ENCODE measurements around the gene KHDRBS2. TPM values are rescaled to one million over a fixed set of nuclear protein-coding genes. Genes with fewer than 3 reads are reported as not detected.

KHDRBS2 gene
- total RNA-seq (2016; rRNA removed; fragmentation: Illumina TruSeq; extraction: Trizol) = not detected in 2 replicates
- total RNA-seq (2016; cell fraction: cytosol; rRNA removed; fragmentation: Illumina TruSeq; extraction: Trizol; ENCODE audit: low read depth) = not detected in 2 replicates
- not detected in 2 replicates for total RNA-seq (2016; cell fraction: insoluble cytoplasmic fraction; rRNA removed; fragmentation: Illumina TruSeq; extraction: Trizol)
- total RNA-seq (2016; cell fraction: membrane; rRNA removed; fragmentation: Illumina TruSeq; extraction: Trizol) = not detected in 2 replicates
- not detected in 2 replicates for total RNA-seq (2016; cell fraction: nucleus; rRNA removed; fragmentation: Illumina TruSeq; extraction: Trizol)
- not detected in 2 replicates for polyA plus RNA-seq (2011; rRNA removed)
- not detected in 2 replicates for polyA plus RNA-seq (2011; cell fraction: cytosol; rRNA removed)
- not detected in 2 replicates for polyA plus RNA-seq (2011; cell fraction: nucleus; rRNA removed)
- polyA plus RNA-seq (2012) = not detected in 2 replicates
- not detected in 2 replicates for polyA plus RNA-seq (2016; cell fraction: cytosol; fragmentation: Illumina TruSeq; extraction: Trizol; ENCODE audit: low read depth)
- not detected in 2 replicates for polyA plus RNA-seq (2016; cell fraction: insoluble cytoplasmic fraction; fragmentation: Illumina TruSeq; extraction: Trizol; ENCODE audit: low read depth)
- not detected in 2 replicates for polyA plus RNA-seq (2016; cell fraction: membrane; fragmentation: Illumina TruSeq; extraction: Trizol; ENCODE audit: low read depth)
- not detected in 2 replicates for polyA plus RNA-seq (2016; cell fraction: nucleus; fragmentation: Illumina TruSeq; extraction: Trizol; ENCODE audit: insufficient read depth, low read depth)
- not detected in 2 replicates for polyA minus RNA-seq (2011; rRNA and poly(A)+ RNA removed; ENCODE audit: low replicate concordance)
- not detected in 2 replicates for polyA minus RNA-seq (2011; cell fraction: cytosol; rRNA and poly(A)+ RNA removed)
- polyA minus RNA-seq (2011; cell fraction: nucleus; rRNA and poly(A)+ RNA removed) = not detected in 2 replicates
- Bru-seq, nascent RNA = percentile 4 among the genes with signal in this experiment
- BruChase-seq, experiment 1, labeled RNA remaining after a 6-hour chase = percentile 1 among the genes with signal in this experiment
- percentile 6 among the genes with signal in this experiment for BruChase-seq, experiment 2, labeled RNA remaining after a 2-hour chase
- long read RNA-seq, experiment 1 = 0 reads
- long read RNA-seq, experiment 2 = 0 reads

GRCh38 chr6:62285612-62286469 is at the start of gene KHDRBS2:
KHDRBS2 (minus strand) TSS chr6:62286225.
- peak; percentile 99 for ATAC-seq
- Histone ChIP-seq H3K9me3 (ENCODE audit: low read length) (no peaks in the 10 kb centered on the region), H3K36me3 (replicated peaks in 1 of 2; ENCODE audit: control insufficient read depth in 1 of 2, insufficient read depth in 2 of 2, low read length in 2 of 2) (no peaks in the 10 kb centered on the region), H3K4me3 (replicated peaks in 1 of 3; ENCODE audit: insufficient read depth in 1 of 3, low read depth in 2 of 3, low read length in 3 of 3) (peak within 1 kb of the TSS in 1 of 3 experiments; percentile 17; a peak in 1 of 6 replicates), H3K9ac (ENCODE audit: insufficient read depth, low read depth, low read length) (no peak within 1 kb of the TSS), H3K79me2 (ENCODE audit: insufficient read depth, low read length) (no peaks in the 10 kb centered on the region), H3K4me1 (ENCODE audit: insufficient read depth, low read length) (no peaks in the 10 kb centered on the region), H2AFZ (ENCODE audit: low read length) (no peak within 1 kb of the TSS), H3K27ac (ENCODE audit: extremely low read length, insufficient read depth, low read length) (no peak within 1 kb of the TSS), H4K20me1 (ENCODE audit: insufficient read depth, low read length) (no peaks in the 10 kb centered on the region), H3K4me2 (ENCODE audit: low read depth, low read length) (peak within 1 kb of the TSS; percentile 3; the same call in 1 of the 2 replicates), H3K27me3 (ENCODE audit: control insufficient read depth in 1 of 2, insufficient read depth in 2 of 2, low read length in 2 of 2) (peaks cover 2 to 13% of the 10 kb centered on the region in 2 experiments; a peak in 4 of 5 replicates)
- ChIA-PET CTCF (ENCODE audit: low intra/inter-chr PET ratio, low total read pairs) (no interaction called here), POLR2A (no interaction called here)
- no peak for FAIRE-seq
- intact Hi-C loops (cut with micrococcal nuclease; ENCODE audit: unreplicated experiment) (no loop called here), in situ Hi-C loops (cut with HindIII; ENCODE audit: extremely low pct_ligation_motif_present, low pct_unique_long_range_greater_than_20kb) (no loop called here)
- 28% methylated on average over 34 of the region's 66 CpGs for WGBS (ENCODE audit: low lambda C conversion rate)
- no TSS peak for BruUV-seq (replicated peaks)
- DNase-seq (ENCODE audit: low spot score) = peak; percentile 3
- TF ChIP-seq ZBTB25 (CRISPR knock-in tag; IDR thresholded peaks at IDR 0.05) = no peak
- TF ChIP-seq KLF15 (CRISPR knock-in tag; IDR thresholded peaks at IDR 0.05; ENCODE audit: borderline replicate concordance) = 0 out of 2 replicates have a peak, but pooled peaks have one; percentile 13
- no peak for TF ChIP-seq SP1 (IDR thresholded peaks at IDR 0.05)
- TF ChIP-seq SP1 (CRISPR knock-in tag; IDR thresholded peaks at IDR 0.05) = peak; percentile 70
- TF ChIP-seq ZNF432 (CRISPR knock-in tag; IDR thresholded peaks at IDR 0.05; ENCODE audit: borderline replicate concordance) = no peak
- no peak for TF ChIP-seq BRF2 (CRISPR knock-in tag; IDR thresholded peaks at IDR 0.05)
- TF ChIP-seq ZFP1 (CRISPR knock-in tag; IDR thresholded peaks at IDR 0.05) = no peak
- TF ChIP-seq SAFB2 (CRISPR knock-in tag; IDR thresholded peaks at IDR 0.05; ENCODE audit: borderline replicate concordance, low read depth) = no peak
- TF ChIP-seq HOMEZ (CRISPR knock-in tag; IDR thresholded peaks at IDR 0.05; ENCODE audit: low read depth) = no peak
- no peak for TF ChIP-seq TFE3 (CRISPR knock-in tag; IDR thresholded peaks at IDR 0.05)
- no peak for TF ChIP-seq ZNF446 (CRISPR knock-in tag; IDR thresholded peaks at IDR 0.05)
- no peak for TF ChIP-seq TEF (CRISPR knock-in tag; IDR thresholded peaks at IDR 0.05)
- no peak for TF ChIP-seq ZNF530 (CRISPR knock-in tag; IDR thresholded peaks at IDR 0.05; ENCODE audit: low read depth)

Data from HepG2 (cell line).